Measurements from ENCODE around the gene CDH23.

CDH23 gene

DNA sequence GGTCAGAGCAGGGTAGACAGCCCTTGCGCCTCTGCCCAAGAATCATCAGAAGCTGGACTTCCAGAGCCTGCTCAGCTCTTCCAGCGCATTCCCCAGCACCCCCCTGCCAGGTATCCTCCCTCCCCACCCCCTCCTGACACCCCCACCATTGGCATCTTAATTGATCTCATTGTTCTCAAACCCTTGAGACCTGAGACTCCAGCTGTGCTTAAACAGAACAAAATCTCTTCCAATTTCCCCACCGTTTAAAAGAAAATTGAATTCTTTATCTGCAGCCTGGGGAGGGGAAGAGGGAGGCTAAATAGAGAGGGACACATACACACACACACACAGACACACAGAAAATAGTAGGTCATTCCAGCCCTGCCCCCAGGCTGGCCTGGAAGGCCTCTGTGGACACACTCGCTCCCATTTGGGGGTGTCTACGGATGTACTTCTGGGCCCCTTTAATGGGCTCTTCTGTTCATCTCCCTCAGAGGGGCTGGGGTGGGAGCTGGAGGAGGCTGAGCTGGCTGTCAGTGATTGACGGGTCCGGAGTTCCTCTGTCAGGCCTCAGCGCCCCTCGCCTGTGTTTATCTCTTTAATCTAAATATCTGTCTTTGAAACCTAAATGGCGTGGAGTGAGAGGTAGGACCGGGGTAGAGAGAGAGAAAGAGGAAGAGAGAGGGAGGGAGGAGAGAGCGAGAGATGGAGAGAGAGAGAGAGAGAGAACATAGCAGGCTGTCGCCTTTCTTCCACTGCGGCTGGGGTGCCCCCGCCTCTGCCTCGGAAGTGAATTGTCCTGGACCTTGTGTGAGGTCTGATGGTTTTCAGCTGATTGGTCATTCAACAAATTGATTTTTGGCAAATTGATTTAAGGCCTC lies 261.1 kb downstream of the CDH23 start:
- H3K36me3 ChIP-seq (ENCODE audit: insufficient read depth, low read length), result no peaks in the 10 kb centered on the region
- H3K4me2 ChIP-seq (ENCODE audit: low read depth, low read length, poor library complexity, severe bottlenecking), result no peak overlapping the region
- no peaks in the 10 kb centered on the region for H3K9me3 ChIP-seq (ENCODE audit: insufficient read depth, low read depth, low read length)
- no peak overlapping the region for H3K4me3 ChIP-seq (ENCODE audit: low read length, poor library complexity, severe bottlenecking)
- H3K9me2 ChIP-seq (replicated peaks; ENCODE audit: low read depth, low read length), result no peaks in the 10 kb centered on the region
- no peak overlapping the region for H2AFZ ChIP-seq (ENCODE audit: low read length)
- no peak overlapping the region for H3K9ac ChIP-seq (ENCODE audit: low read depth, low read length, poor library complexity, severe bottlenecking)
- H3K79me2 ChIP-seq (ENCODE audit: insufficient read depth, low read length), result no peaks in the 10 kb centered on the region
- H3K4me1 ChIP-seq (ENCODE audit: insufficient read depth, low read length, poor library complexity, severe bottlenecking), result peaks cover 10% of the 10 kb centered on the region
- H3K27me3 ChIP-seq (ENCODE audit: insufficient read depth, low read length, poor library complexity, severe bottlenecking), result no peaks in the 10 kb centered on the region
- no peaks in the 10 kb centered on the region for H3F3A ChIP-seq (ENCODE audit: low read depth)
- H4K20me1 ChIP-seq (ENCODE audit: insufficient read depth, low read length, poor library complexity, severe bottlenecking), result no peaks in the 10 kb centered on the region
- TF ChIP-seq, protein P1, sequence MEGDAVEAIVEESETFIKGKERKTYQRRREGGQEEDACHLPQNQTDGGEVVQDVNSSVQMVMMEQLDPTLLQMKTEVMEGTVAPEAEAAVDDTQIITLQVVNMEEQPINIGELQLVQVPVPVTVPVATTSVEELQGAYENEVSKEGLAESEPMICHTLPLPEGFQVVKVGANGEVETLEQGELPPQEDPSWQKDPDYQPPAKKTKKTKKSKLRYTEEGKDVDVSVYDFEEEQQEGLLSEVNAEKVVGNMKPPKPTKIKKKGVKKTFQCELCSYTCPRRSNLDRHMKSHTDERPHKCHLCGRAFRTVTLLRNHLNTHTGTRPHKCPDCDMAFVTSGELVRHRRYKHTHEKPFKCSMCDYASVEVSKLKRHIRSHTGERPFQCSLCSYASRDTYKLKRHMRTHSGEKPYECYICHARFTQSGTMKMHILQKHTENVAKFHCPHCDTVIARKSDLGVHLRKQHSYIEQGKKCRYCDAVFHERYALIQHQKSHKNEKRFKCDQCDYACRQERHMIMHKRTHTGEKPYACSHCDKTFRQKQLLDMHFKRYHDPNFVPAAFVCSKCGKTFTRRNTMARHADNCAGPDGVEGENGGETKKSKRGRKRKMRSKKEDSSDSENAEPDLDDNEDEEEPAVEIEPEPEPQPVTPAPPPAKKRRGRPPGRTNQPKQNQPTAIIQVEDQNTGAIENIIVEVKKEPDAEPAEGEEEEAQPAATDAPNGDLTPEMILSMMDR (conservative IDR thresholded peaks at IDR 0.05; ENCODE audit: low read length), result no peak
- no peak for TF ChIP-seq EZH2phosphoT487 (IDR thresholded peaks at IDR 0.05; ENCODE audit: borderline replicate concordance)

DNA sequence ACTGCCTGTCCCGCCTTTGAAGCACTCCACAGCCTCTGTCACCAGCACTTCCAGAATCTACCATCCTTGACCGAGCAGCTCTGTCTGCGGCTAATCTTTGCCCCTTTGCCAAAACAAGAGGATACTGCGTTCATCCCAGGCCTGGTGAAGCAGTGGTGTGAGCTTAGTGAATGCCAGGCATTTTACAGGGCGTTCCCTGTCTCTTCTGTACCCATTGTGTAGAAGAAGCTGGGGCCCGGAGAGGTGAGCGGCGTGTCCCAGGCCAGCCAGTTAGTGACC lies 261.7 kb downstream of the CDH23 start:
- no peak overlapping the region for H3K9ac ChIP-seq (ENCODE audit: low read depth, low read length, poor library complexity, severe bottlenecking)
- H4K20me1 ChIP-seq (ENCODE audit: insufficient read depth, low read length, poor library complexity, severe bottlenecking), result no peaks in the 10 kb centered on the region
- no peaks in the 10 kb centered on the region for H3K27me3 ChIP-seq (ENCODE audit: insufficient read depth, low read length, poor library complexity, severe bottlenecking)
- no peak overlapping the region for H3K4me2 ChIP-seq (ENCODE audit: low read depth, low read length, poor library complexity, severe bottlenecking)
- TF ChIP-seq, protein P1 (conservative IDR thresholded peaks at IDR 0.05; ENCODE audit: low read length), result no peak
- no peak for TF ChIP-seq EZH2phosphoT487 (IDR thresholded peaks at IDR 0.05; ENCODE audit: borderline replicate concordance)
- no peaks in the 10 kb centered on the region for H3K9me2 ChIP-seq (replicated peaks; ENCODE audit: low read depth, low read length)
- no peaks in the 10 kb centered on the region for H3F3A ChIP-seq (ENCODE audit: low read depth)
- H3K79me2 ChIP-seq (ENCODE audit: insufficient read depth, low read length), result no peaks in the 10 kb centered on the region
- no peaks in the 10 kb centered on the region for H3K9me3 ChIP-seq (ENCODE audit: insufficient read depth, low read depth, low read length)
- H3K4me3 ChIP-seq (ENCODE audit: low read length, poor library complexity, severe bottlenecking), result no peak overlapping the region
- peaks cover 10% of the 10 kb centered on the region for H3K4me1 ChIP-seq (ENCODE audit: insufficient read depth, low read length, poor library complexity, severe bottlenecking)
- H3K36me3 ChIP-seq (ENCODE audit: insufficient read depth, low read length), result no peaks in the 10 kb centered on the region
- no peak overlapping the region for H2AFZ ChIP-seq (ENCODE audit: low read length)

- TF ChIP-seq, protein P1 (conservative IDR thresholded peaks at IDR 0.05; ENCODE audit: low read length), result no peak
- TF ChIP-seq EZH2phosphoT487 (IDR thresholded peaks at IDR 0.05; ENCODE audit: borderline replicate concordance), result no peak
Observed at GRCh38 chr10:71659111-71659634, 262.5 kb downstream of the CDH23 start.

More at GRCh38 chr10:71659111-71659634, 262.5 kb downstream of the CDH23 start:
- Histone ChIP-seq H4K20me1 (ENCODE audit: insufficient read depth, low read length, poor library complexity, severe bottlenecking) (no peaks in the 10 kb centered on the region), H3K9me3 (ENCODE audit: insufficient read depth, low read depth, low read length) (no peaks in the 10 kb centered on the region), H3K4me2 (ENCODE audit: low read depth, low read length, poor library complexity, severe bottlenecking) (peak overlapping the region; percentile 5), H3K79me2 (ENCODE audit: insufficient read depth, low read length) (no peaks in the 10 kb centered on the region), H3K27me3 (ENCODE audit: insufficient read depth, low read length, poor library complexity, severe bottlenecking) (no peaks in the 10 kb centered on the region), H3K4me3 (ENCODE audit: low read length, poor library complexity, severe bottlenecking) (no peak overlapping the region), H2AFZ (ENCODE audit: low read length) (no peak overlapping the region), H3K36me3 (ENCODE audit: insufficient read depth, low read length) (no peaks in the 10 kb centered on the region), H3K4me1 (ENCODE audit: insufficient read depth, low read length, poor library complexity, severe bottlenecking) (peaks cover 10% of the 10 kb centered on the region), H3K9ac (ENCODE audit: low read depth, low read length, poor library complexity, severe bottlenecking) (no peak overlapping the region), H3F3A (ENCODE audit: low read depth) (no peaks in the 10 kb centered on the region), H3K9me2 (replicated peaks; ENCODE audit: low read depth, low read length) (no peaks in the 10 kb centered on the region)

Measured in Loucy (cell line).